ENCODE results near the gene NR1I2.

GRCh38 chr3:119778176-119778575 is 3.7 kb upstream of the NR1I2 start:
- TF ChIP-seq EZH2 (IDR thresholded peaks at IDR 0.05) (no peak), CTCF (IDR thresholded peaks at IDR 0.05) (no peak), EZH2phosphoT487 (IDR thresholded peaks at IDR 0.05) (no peak)
